GM12878 (cell line): Measurements from ENCODE around the gene ADAR.

ENCODE experiments used
- CTCF ChIP-seq, 3 experiments: IDR thresholded peaks in 2 of 3; conservative IDR thresholded peaks in 1 of 3; 2 replicates each; pipeline ENCODE4 v1.5.1; 2011; ENCODE audit warnings: low read depth in 3 of 3, low read length in 3 of 3, mild to moderate bottlenecking in 3 of 3, control low read depth in 2 of 3, moderate library complexity in 2 of 3, inconsistent platforms in 1 of 3, mixed read lengths in 1 of 3; ENCODE audit not compliant: control insufficient read depth in 2 of 3, insufficient read depth in 1 of 3; ENCODE audit errors: extremely low read depth in 1 of 3
- E4F1 ChIP-seq: fragments of 450-650 bp; IDR thresholded peaks from 2 replicates; pipeline ENCODE4 v1.6.1; 2018; ENCODE audit warnings: borderline replicate concordance, mild to moderate bottlenecking; ENCODE audit not compliant: partially characterized antibody
- EZH2 ChIP-seq: IDR thresholded peaks from 2 replicates; pipeline ENCODE4 v1.6.1; 2012; ENCODE audit warnings: low read depth, mild to moderate bottlenecking, control low read depth, inconsistent platforms, low read length, borderline replicate concordance; ENCODE audit not compliant: control insufficient read depth
- POLR2AphosphoS5 ChIP-seq: IDR thresholded peaks from 2 replicates; pipeline ENCODE4 v1.6.1; 2011; ENCODE audit warnings: mild to moderate bottlenecking, low read length, inconsistent platforms

- peak; percentile 36; the same call in 1 of the 2 replicates for TF ChIP-seq POLR2AphosphoS5
- TF ChIP-seq CTCF (IDR thresholded peaks at IDR 0.05 in 2 of 3, conservative IDR thresholded peaks at IDR 0.05 in 1 of 3; ENCODE audit: control insufficient read depth in 2 of 3, extremely low read depth in 1 of 3, insufficient read depth in 1 of 3, low read depth in 3 of 3, low read length in 3 of 3), result no peak
- no peak for TF ChIP-seq EZH2
- TF ChIP-seq E4F1, result no peak
Observed at GRCh38 chr1:154557248-154557938, 50.6 kb downstream of the ADAR start.
